ENCODE measurements around the gene SPTA1. TPM values are rescaled to one million over a fixed set of nuclear protein-coding genes. Genes with fewer than 3 reads are reported as not detected.

SPTA1 gene
- polyA plus RNA-seq, 1 donor (not counting 4 experiments of a cell fraction or from before 2014, with no cell fraction given) = not detected

DNA sequence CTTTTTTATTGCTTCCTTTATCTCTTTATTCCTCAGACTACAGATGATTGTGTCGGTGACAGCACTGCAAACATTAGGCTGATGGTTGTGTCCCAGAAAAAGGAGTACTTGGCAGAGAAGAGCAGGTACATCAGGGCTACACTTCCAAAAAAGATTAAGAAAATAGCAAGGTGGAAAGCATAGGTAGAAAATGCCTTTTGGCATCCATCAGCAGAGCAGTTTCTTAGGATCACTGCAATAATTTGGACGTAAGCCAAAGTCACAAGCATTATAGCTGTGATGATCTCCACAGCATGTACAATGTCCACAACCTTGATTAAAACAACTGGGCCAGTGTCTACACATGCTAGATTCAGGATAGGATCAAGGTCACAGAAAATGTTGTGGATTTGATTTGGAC, 8.1 kb upstream of the SPTA1 start:
- Histone ChIP-seq H2AFZ (ENCODE audit: control insufficient read depth, low read length) (no peak overlapping the region), H3K9me1 (ENCODE audit: control insufficient read depth, extremely low read depth, insufficient read depth, low read length) (no peaks in the 10 kb centered on the region), H3K79me2 (ENCODE audit: control insufficient read depth, insufficient read depth, low read length) (no peaks in the 10 kb centered on the region), H3K36me3 (ENCODE audit: control insufficient read depth in 2 of 2, extremely low read depth in 1 of 2, insufficient read depth in 2 of 2, low read length in 2 of 2) (no peaks in the 10 kb centered on the region), H3K27ac (ENCODE audit: control insufficient read depth, insufficient read depth, low read length) (no peak overlapping the region), H3K27me3 (ENCODE audit: control insufficient read depth, extremely low read depth, insufficient read depth, low read length) (no peaks in the 10 kb centered on the region), H3K4me3 (ENCODE audit: control insufficient read depth in 2 of 3, extremely low read depth in 1 of 3, insufficient read depth in 2 of 3, low read depth in 1 of 3, low read length in 3 of 3) (no peak overlapping the region), H3K4me2 (ENCODE audit: control insufficient read depth, extremely low read depth, insufficient read depth, low read depth, low read length) (no peak overlapping the region), H3K9ac (ENCODE audit: control insufficient read depth, extremely low read depth, insufficient read depth, low read length) (no peak overlapping the region), H3K4me1 (ENCODE audit: control insufficient read depth, extremely low read depth, insufficient read depth, low read length) (no peaks in the 10 kb centered on the region), H3K9me3 (ENCODE audit: control insufficient read depth, low read depth, low read length) (no peaks in the 10 kb centered on the region), H4K20me1 (ENCODE audit: control insufficient read depth, extremely low read depth, insufficient read depth, low read length) (no peaks in the 10 kb centered on the region)
- FAIRE-seq = no peak
- dilution Hi-C loops (cut with MboI; ENCODE audit: extremely low pct_ligation_motif_present, low sequenced_read_pairs) = no loop called here
- no peak for DNase-seq (ENCODE audit: low read depth, low spot score)
- no peak for TF ChIP-seq CTCF (optimal IDR thresholded peaks at IDR 0.05 in 1 of 3, IDR thresholded peaks at IDR 0.05 in 1 of 3, conservative IDR thresholded peaks at IDR 0.05 in 1 of 3; ENCODE audit: extremely low read depth in 1 of 3, insufficient read depth in 2 of 3, low read length in 3 of 3)
- no peak for TF ChIP-seq EZH2 (IDR thresholded peaks at IDR 0.05; ENCODE audit: low read length)

GRCh38 chr1:158692356-158692755, 5.8 kb upstream of the SPTA1 start:
- dilution Hi-C loops (cut with MboI; ENCODE audit: extremely low pct_ligation_motif_present, low sequenced_read_pairs) = no loop called here
- H3K4me1 ChIP-seq (ENCODE audit: control insufficient read depth, extremely low read depth, insufficient read depth, low read length) = no peaks in the 10 kb centered on the region
- H3K9ac ChIP-seq (ENCODE audit: control insufficient read depth, extremely low read depth, insufficient read depth, low read length) = no peak overlapping the region
- DNase-seq (ENCODE audit: low read depth, low spot score) (no peak), FAIRE-seq (no peak)
- H3K36me3 ChIP-seq (ENCODE audit: control insufficient read depth in 2 of 2, extremely low read depth in 1 of 2, insufficient read depth in 2 of 2, low read length in 2 of 2) = no peaks in the 10 kb centered on the region
- H4K20me1 ChIP-seq (ENCODE audit: control insufficient read depth, extremely low read depth, insufficient read depth, low read length) = no peaks in the 10 kb centered on the region
- no peaks in the 10 kb centered on the region for H3K79me2 ChIP-seq (ENCODE audit: control insufficient read depth, insufficient read depth, low read length)
- TF ChIP-seq CTCF (optimal IDR thresholded peaks at IDR 0.05 in 1 of 3, IDR thresholded peaks at IDR 0.05 in 1 of 3, conservative IDR thresholded peaks at IDR 0.05 in 1 of 3; ENCODE audit: extremely low read depth in 1 of 3, insufficient read depth in 2 of 3, low read length in 3 of 3) (no peak), EZH2 (IDR thresholded peaks at IDR 0.05; ENCODE audit: low read length) (no peak)
- no peak overlapping the region for H3K4me3 ChIP-seq (ENCODE audit: control insufficient read depth in 2 of 3, extremely low read depth in 1 of 3, insufficient read depth in 2 of 3, low read depth in 1 of 3, low read length in 3 of 3)
- no peaks in the 10 kb centered on the region for H3K9me1 ChIP-seq (ENCODE audit: control insufficient read depth, extremely low read depth, insufficient read depth, low read length)
- no peak overlapping the region for H3K4me2 ChIP-seq (ENCODE audit: control insufficient read depth, extremely low read depth, insufficient read depth, low read depth, low read length)
- H2AFZ ChIP-seq (ENCODE audit: control insufficient read depth, low read length) = no peak overlapping the region
- no peaks in the 10 kb centered on the region for H3K27me3 ChIP-seq (ENCODE audit: control insufficient read depth, extremely low read depth, insufficient read depth, low read length)
- no peak overlapping the region for H3K27ac ChIP-seq (ENCODE audit: control insufficient read depth, insufficient read depth, low read length)
- no peaks in the 10 kb centered on the region for H3K9me3 ChIP-seq (ENCODE audit: control insufficient read depth, low read depth, low read length)
